HepG2 (cell line): Measurements from ENCODE around the gene PLSCR4.
A peak's percentile ranks its signal among the peaks of the same experiment; 100 is the strongest.

Experiments
- NCOA1 ChIP-seq: sonication (generic); formaldehyde crosslinking; IDR thresholded peaks from 2 replicates; pipeline ENCODE4 v1.9.0; 2021; ENCODE audit warnings: missing genetic modification reagents
- TCF12 ChIP-seq, 2 experiments: fragments of 450-650 bp in 1 of 2; sonication (generic) in 1 of 2; formaldehyde crosslinking in 1 of 2; IDR thresholded peaks; 2 replicates each; pipeline versions ENCODE4 v1.6.1 to v1.8.0; 2017 to 2022; ENCODE audit warnings: antibody characterized with exemption in 1 of 2, mild to moderate bottlenecking in 1 of 2, missing genetic modification reagents in 1 of 2, moderate library complexity in 1 of 2
- ZNF232 ChIP-seq: sonication (generic); formaldehyde crosslinking; IDR thresholded peaks from 2 replicates; pipeline ENCODE4 v1.4.0; 2020; ENCODE audit warnings: missing genetic modification reagents, borderline replicate concordance
- ZNF274 ChIP-seq: sonication (generic); formaldehyde crosslinking; IDR thresholded peaks from 2 replicates; pipeline ENCODE4 v1.5.1; 2020; ENCODE audit warnings: mild to moderate bottlenecking, missing genetic modification reagents
- TF ChIP-seq, protein P1 (sequence below): sonication (generic); formaldehyde crosslinking; IDR thresholded peaks from 2 replicates; pipeline ENCODE4 v1.5.0; 2020; ENCODE audit warnings: mild to moderate bottlenecking, missing genetic modification reagents, moderate library complexity
- TF ChIP-seq, protein P2 (sequence below): sonication (generic); formaldehyde crosslinking; IDR thresholded peaks from 2 replicates; pipeline ENCODE4 v1.4.0; 2020; ENCODE audit warnings: missing genetic modification reagents, mild to moderate bottlenecking, borderline replicate concordance
- TF ChIP-seq, protein P3 (sequence below): sonication (generic); formaldehyde crosslinking; IDR thresholded peaks from 2 replicates; pipeline ENCODE4 v1.5.1; 2020; ENCODE audit warnings: missing genetic modification reagents, mild to moderate bottlenecking, borderline replicate concordance
- TF ChIP-seq, protein P4 (sequence below): sonication (generic); formaldehyde crosslinking; IDR thresholded peaks from 2 replicates; pipeline ENCODE4 v1.4.0; 2020; ENCODE audit warnings: mild to moderate bottlenecking, missing genetic modification reagents

DNA sequence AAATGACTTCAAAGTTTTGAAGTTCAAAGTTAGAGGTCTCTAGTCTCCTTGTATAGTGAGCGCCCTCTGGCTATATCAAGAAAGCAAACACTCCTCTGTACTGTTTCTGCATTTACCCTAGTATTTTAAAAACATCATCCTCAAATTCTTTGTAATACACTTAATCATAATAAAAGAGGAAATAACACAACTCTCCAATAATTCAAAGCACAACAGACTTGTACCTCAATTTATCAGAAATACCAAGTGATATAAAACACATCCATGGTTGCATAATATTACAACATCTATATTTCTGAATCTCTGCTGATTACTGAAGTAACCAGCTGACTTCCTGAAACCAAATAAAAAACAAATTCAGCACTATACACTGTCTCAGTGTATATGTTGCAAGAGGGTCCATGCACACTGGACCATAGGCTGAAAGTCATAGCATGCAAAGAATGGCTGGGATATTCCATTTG lies 102.4 kb downstream of the PLSCR4 start:
- TF ChIP-seq, protein P1, sequence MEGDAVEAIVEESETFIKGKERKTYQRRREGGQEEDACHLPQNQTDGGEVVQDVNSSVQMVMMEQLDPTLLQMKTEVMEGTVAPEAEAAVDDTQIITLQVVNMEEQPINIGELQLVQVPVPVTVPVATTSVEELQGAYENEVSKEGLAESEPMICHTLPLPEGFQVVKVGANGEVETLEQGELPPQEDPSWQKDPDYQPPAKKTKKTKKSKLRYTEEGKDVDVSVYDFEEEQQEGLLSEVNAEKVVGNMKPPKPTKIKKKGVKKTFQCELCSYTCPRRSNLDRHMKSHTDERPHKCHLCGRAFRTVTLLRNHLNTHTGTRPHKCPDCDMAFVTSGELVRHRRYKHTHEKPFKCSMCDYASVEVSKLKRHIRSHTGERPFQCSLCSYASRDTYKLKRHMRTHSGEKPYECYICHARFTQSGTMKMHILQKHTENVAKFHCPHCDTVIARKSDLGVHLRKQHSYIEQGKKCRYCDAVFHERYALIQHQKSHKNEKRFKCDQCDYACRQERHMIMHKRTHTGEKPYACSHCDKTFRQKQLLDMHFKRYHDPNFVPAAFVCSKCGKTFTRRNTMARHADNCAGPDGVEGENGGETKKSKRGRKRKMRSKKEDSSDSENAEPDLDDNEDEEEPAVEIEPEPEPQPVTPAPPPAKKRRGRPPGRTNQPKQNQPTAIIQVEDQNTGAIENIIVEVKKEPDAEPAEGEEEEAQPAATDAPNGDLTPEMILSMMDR (CRISPR knock-in tag) = peak; percentile 24; the same call in 1 of the 2 replicates
- TF ChIP-seq, protein P2, sequence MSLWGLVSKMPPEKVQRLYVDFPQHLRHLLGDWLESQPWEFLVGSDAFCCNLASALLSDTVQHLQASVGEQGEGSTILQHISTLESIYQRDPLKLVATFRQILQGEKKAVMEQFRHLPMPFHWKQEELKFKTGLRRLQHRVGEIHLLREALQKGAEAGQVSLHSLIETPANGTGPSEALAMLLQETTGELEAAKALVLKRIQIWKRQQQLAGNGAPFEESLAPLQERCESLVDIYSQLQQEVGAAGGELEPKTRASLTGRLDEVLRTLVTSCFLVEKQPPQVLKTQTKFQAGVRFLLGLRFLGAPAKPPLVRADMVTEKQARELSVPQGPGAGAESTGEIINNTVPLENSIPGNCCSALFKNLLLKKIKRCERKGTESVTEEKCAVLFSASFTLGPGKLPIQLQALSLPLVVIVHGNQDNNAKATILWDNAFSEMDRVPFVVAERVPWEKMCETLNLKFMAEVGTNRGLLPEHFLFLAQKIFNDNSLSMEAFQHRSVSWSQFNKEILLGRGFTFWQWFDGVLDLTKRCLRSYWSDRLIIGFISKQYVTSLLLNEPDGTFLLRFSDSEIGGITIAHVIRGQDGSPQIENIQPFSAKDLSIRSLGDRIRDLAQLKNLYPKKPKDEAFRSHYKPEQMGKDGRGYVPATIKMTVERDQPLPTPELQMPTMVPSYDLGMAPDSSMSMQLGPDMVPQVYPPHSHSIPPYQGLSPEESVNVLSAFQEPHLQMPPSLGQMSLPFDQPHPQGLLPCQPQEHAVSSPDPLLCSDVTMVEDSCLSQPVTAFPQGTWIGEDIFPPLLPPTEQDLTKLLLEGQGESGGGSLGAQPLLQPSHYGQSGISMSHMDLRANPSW (CRISPR knock-in tag) = no peak
- no peak for TF ChIP-seq TCF12 (IDR thresholded peaks at IDR 0.05)
- TF ChIP-seq TCF12 (CRISPR knock-in tag; IDR thresholded peaks at IDR 0.05) = no peak
- TF ChIP-seq, protein P3, sequence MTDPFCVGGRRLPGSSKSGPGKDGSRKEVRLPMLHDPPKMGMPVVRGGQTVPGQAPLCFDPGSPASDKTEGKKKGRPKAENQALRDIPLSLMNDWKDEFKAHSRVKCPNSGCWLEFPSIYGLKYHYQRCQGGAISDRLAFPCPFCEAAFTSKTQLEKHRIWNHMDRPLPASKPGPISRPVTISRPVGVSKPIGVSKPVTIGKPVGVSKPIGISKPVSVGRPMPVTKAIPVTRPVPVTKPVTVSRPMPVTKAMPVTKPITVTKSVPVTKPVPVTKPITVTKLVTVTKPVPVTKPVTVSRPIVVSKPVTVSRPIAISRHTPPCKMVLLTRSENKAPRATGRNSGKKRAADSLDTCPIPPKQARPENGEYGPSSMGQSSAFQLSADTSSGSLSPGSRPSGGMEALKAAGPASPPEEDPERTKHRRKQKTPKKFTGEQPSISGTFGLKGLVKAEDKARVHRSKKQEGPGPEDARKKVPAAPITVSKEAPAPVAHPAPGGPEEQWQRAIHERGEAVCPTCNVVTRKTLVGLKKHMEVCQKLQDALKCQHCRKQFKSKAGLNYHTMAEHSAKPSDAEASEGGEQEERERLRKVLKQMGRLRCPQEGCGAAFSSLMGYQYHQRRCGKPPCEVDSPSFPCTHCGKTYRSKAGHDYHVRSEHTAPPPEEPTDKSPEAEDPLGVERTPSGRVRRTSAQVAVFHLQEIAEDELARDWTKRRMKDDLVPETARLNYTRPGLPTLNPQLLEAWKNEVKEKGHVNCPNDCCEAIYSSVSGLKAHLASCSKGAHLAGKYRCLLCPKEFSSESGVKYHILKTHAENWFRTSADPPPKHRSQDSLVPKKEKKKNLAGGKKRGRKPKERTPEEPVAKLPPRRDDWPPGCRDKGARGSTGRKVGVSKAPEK (CRISPR knock-in tag) = no peak
- TF ChIP-seq, protein P4, sequence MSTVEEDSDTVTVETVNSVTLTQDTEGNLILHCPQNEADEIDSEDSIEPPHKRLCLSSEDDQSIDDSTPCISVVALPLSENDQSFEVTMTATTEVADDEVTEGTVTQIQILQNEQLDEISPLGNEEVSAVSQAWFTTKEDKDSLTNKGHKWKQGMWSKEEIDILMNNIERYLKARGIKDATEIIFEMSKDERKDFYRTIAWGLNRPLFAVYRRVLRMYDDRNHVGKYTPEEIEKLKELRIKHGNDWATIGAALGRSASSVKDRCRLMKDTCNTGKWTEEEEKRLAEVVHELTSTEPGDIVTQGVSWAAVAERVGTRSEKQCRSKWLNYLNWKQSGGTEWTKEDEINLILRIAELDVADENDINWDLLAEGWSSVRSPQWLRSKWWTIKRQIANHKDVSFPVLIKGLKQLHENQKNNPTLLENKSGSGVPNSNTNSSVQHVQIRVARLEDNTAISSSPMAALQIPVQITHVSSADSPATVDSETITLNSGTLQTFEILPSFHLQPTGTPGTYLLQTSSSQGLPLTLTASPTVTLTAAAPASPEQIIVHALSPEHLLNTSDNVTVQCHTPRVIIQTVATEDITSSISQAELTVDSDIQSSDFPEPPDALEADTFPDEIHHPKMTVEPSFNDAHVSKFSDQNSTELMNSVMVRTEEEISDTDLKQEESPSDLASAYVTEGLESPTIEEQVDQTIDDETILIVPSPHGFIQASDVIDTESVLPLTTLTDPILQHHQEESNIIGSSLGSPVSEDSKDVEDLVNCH (CRISPR knock-in tag) = no peak
- TF ChIP-seq NCOA1 = no peak
- TF ChIP-seq ZNF274 (CRISPR knock-in tag) = no peak
- TF ChIP-seq ZNF232 (CRISPR knock-in tag) = no peak
